Tibial nerve (tissue), 4 donors: ENCODE results near the gene TERT. TPM values are rescaled to one million over a fixed set of nuclear protein-coding genes. Genes with fewer than 3 reads are reported as not detected.

Experiments
- DNase-seq, 2 donors: peaks; one replicate each; pipeline ENCODE4 v3.0.0-alpha.2; 2019; ENCODE audit warnings: low spot score in 2 of 2
- H3K27ac ChIP-seq, 4 donors: fragments of 200-600 bp; sonication (generic) in 3 of 4; one replicate each; pipeline ENCODE4 v1.5.1; 2017 to 2019; ENCODE audit warnings: mild to moderate bottlenecking in 1 of 4
- H3K27me3 ChIP-seq, 2 donors: fragments of 200-600 bp; sonication (generic) in 1 of 2; one replicate each; pipeline versions ENCODE4 v1.5.1 to v1.6.0; 2017 to 2019
- H3K36me3 ChIP-seq, 3 donors: fragments of 200-600 bp; sonication (generic); one replicate each; pipeline ENCODE4 v1.5.1; 2018 to 2019
- H3K4me1 ChIP-seq, 4 donors: fragments of 200-600 bp; sonication (generic) in 3 of 4; one replicate each; pipeline ENCODE4 v1.5.1; 2017 to 2019
- H3K4me3 ChIP-seq, 4 donors: fragments of 200-600 bp; sonication (generic) in 3 of 4; one replicate each; pipeline ENCODE4 v1.5.1; 2017 to 2019; ENCODE audit warnings: mild to moderate bottlenecking in 1 of 4, moderate library complexity in 1 of 4
- H3K9me3 ChIP-seq, 4 donors: fragments of 200-600 bp; sonication (generic) in 3 of 4; one replicate each; pipeline ENCODE4 v1.5.1; 2017 to 2019
- CTCF ChIP-seq, 5 experiments: fragments of 200-600 bp in 3 of 5; fragments of 450-650 bp in 2 of 5; sonication (generic) in 3 of 5; IDR thresholded peaks; one replicate each; pipeline ENCODE4 v1.5.1; 2016 to 2019; ENCODE audit warnings: antibody characterized with exemption in 5 of 5, mild to moderate bottlenecking in 3 of 5, moderate library complexity in 2 of 5
- EP300 ChIP-seq, 2 donors: sonication (generic); formaldehyde crosslinking; IDR thresholded peaks; one replicate each; pipeline ENCODE4 v1.6.1; 2017; ENCODE audit warnings: antibody characterized with exemption in 2 of 2, mild to moderate bottlenecking in 1 of 2
- POLR2A ChIP-seq, 2 donors: fragments of 450-650 bp; IDR thresholded peaks; one replicate each; pipeline ENCODE4 v1.6.1; 2017; ENCODE audit warnings: antibody characterized with exemption in 2 of 2, mild to moderate bottlenecking in 2 of 2, moderate library complexity in 2 of 2
- WGBS, 2 donors: methylation state at CpG; one replicate each; pipeline ENCODE4 v1.1.5; 2018; 5-methylcytosine and 5-hydroxymethylcytosine counted together
- total RNA-seq, 4 donors: library from RNA; depleted of rRNA; stranded (reverse); fragments of >200 nt; gene quantifications; one replicate each; pipeline ENCODE4 v1.1.0, GENCODE V29; 2016

The TERT gene
- total RNA-seq, 4 donors from 2014 or later: not detected

DNA sequence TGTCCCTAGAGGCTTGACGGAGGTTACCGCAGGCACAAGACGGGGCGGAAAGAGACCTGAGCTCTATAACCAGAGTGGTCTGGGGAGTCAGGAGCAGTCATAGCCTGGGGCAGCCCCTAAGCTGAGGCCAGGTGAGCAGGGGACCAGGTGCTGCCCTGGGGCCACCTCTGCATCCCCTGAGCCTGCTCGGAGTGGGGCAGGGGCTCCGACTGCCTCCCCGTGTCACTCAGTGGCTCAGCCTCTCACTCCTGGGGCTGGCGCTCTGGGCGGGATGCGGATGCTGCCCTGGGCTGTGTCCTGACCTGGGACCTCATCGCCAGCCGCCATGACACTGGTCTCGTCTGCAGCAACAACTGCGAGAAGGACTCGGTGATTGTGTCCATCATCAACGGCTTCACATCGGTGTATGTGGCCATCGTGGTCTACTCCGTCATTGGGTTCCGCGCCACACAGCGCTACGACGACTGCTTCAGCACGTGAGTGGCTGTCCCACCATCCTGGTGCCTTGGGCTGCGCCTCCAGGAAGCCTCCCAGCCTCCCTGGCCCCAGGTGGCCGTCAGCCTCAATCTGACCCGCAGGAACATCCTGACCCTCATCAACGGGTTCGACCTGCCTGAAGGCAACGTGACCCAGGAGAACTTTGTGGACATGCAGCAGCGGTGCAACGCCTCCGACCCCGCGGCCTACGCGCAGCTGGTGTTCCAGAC, 78.5 kb downstream of the TERT start:
- no peaks in the 10 kb centered on the region for H3K27me3 ChIP-seq
- 92 to 96% methylated on average over 27 to 36 of the region's 38 CpGs for WGBS, 2 donors

DNA sequence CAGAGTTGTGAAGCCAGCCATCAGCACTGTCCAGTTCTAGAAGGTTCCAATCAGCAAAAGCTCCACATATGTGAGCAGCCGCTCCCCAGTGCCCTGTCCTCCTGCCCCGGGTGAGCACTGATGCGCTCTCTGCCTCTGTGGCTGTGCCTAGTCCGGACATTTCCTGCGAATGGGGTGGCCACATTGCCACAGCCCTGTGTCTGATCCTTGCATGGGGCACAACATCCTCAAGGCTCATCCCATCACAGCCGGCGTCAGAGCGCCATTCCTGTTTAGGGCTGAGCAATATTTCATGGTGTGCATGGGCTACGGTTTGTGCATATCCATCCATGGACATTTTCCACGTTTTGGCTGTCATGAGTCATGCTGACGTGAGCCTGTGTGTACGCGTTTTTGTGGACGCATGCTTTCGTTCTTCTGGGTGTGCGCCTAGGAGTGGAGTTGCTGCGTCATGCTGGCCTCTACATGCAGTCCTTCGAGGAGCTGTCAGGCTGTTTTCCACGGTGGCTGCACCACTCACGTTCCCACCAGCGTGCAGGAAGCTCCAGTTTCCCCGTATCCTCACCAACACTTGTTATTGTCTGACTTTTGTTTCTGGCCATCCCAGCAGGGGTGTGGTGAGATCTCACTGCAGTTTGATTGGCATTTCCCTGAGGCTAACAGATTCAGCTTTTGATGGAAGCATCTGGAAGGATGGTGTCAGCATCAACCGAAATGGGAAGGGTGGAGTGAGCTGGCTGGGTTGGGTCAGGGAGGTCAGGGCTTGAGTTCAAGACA, 79.4 kb downstream of the TERT start:
- 93 to 95% methylated on average over 23 of the region's 23 CpGs for WGBS, 2 donors
- no peak for DNase-seq
- Histone ChIP-seq H3K36me3 (no peaks in the 10 kb centered on the region), H3K27me3 (no peaks in the 10 kb centered on the region), H3K4me3 (no peak overlapping the region), H3K27ac (no peak overlapping the region), H3K4me1 (no peaks in the 10 kb centered on the region), H3K9me3 (peaks cover 0 to 18% (median 0%) of the 10 kb centered on the region in 4 donors)
- TF ChIP-seq CTCF (IDR thresholded peaks at IDR 0.05) (no peak), EP300 (IDR thresholded peaks at IDR 0.05) (no peak), POLR2A (IDR thresholded peaks at IDR 0.05) (no peak)

More for the DNA sequence above, 78.5 kb downstream of the TERT start:
- TF ChIP-seq CTCF (IDR thresholded peaks at IDR 0.05): no peak
- no peak for TF ChIP-seq EP300 (IDR thresholded peaks at IDR 0.05)
- TF ChIP-seq POLR2A (IDR thresholded peaks at IDR 0.05): no peak
- no peak for DNase-seq
- H3K4me3 ChIP-seq: no peak overlapping the region
- H3K4me1 ChIP-seq: no peaks in the 10 kb centered on the region
- peaks cover 0 to 18% (median 0%) of the 10 kb centered on the region in 4 donors for H3K9me3 ChIP-seq
- H3K27ac ChIP-seq: no peak overlapping the region
- H3K36me3 ChIP-seq: no peaks in the 10 kb centered on the region

DNA sequence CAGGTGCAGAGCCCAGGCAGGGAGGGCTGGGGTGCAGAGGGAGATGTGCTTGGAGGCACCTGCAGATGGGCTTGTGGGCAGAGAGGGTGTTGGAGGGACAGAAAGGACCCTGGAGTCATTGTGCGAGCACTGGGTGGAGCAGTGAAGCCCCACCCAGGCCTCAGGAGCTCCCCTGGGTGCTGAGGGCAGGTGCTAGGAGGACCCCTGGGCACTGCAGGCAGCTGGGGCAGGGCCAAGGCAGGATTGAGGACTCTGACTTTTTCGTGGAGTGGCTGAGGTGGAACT, 80.0 kb downstream of the TERT start:
- WGBS, 2 donors: 69 to 79% methylated on average over 2 of the region's 2 CpGs
- Histone ChIP-seq H3K4me1 (no peaks in the 10 kb centered on the region), H3K27ac (no peak overlapping the region), H3K27me3 (peaks cover 0 to 4% of the 10 kb centered on the region in 2 donors), H3K4me3 (no peak overlapping the region), H3K9me3 (peaks cover 0 to 18% (median 0%) of the 10 kb centered on the region in 4 donors), H3K36me3 (no peaks in the 10 kb centered on the region)
- no peak for DNase-seq
- TF ChIP-seq POLR2A (IDR thresholded peaks at IDR 0.05) (no peak), EP300 (IDR thresholded peaks at IDR 0.05) (no peak), CTCF (IDR thresholded peaks at IDR 0.05) (no peak)

- no peaks in the 10 kb centered on the region for H3K4me1 ChIP-seq
- peaks cover 0 to 18% (median 0%) of the 10 kb centered on the region in 4 donors for H3K9me3 ChIP-seq
- no peak overlapping the region for H3K27ac ChIP-seq
- peaks cover 0 to 6% of the 10 kb centered on the region in 2 donors for H3K27me3 ChIP-seq
- no peak for DNase-seq
- 71% methylated on average over 22 of the region's 22 CpGs for WGBS, 2 donors
- no peak overlapping the region for H3K4me3 ChIP-seq
- no peak for TF ChIP-seq EP300 (IDR thresholded peaks at IDR 0.05)
- no peak for TF ChIP-seq POLR2A (IDR thresholded peaks at IDR 0.05)
- TF ChIP-seq CTCF (IDR thresholded peaks at IDR 0.05): no peak
- no peaks in the 10 kb centered on the region for H3K36me3 ChIP-seq
These were observed 80.5 kb downstream of the TERT start for GRCh38 chr5:1214163-1214935.
